Chondrocyte (in vitro differentiated cells): Measurements from ENCODE around the gene IPO5. TPM values are rescaled to one million over a fixed set of nuclear protein-coding genes. Genes with fewer than 3 reads are reported as not detected.
A peak's percentile ranks its signal among the peaks of the same experiment; 100 is the strongest.

Source experiments
- DNase-seq: peaks from one replicate; pipeline ENCODE4 v3.0.0; 2021; ENCODE audit warnings: mixed read lengths, low spot score
- H3K27ac Mint-ChIP-seq: one replicate; pipeline ENCODE4 v1.8.0; 2021; ENCODE audit warnings: mild to moderate bottlenecking, moderate library complexity, mixed read lengths; ENCODE audit not compliant: unreplicated experiment
- H3K27me3 Mint-ChIP-seq: 2 replicates; pipeline ENCODE4 v1.8.0; 2021; ENCODE audit warnings: low read depth, mixed read lengths
- H3K36me3 Mint-ChIP-seq: 2 replicates; pipeline ENCODE4 v1.8.0; 2021; ENCODE audit warnings: low read depth, mixed read lengths
- H3K4me1 Mint-ChIP-seq: 2 replicates; pipeline ENCODE4 v1.8.0; 2021; ENCODE audit warnings: low read depth, mild to moderate bottlenecking, mixed read lengths
- H3K4me3 Mint-ChIP-seq: one replicate; pipeline ENCODE4 v1.8.0; 2021; ENCODE audit warnings: mild to moderate bottlenecking, moderate library complexity, mixed read lengths; ENCODE audit not compliant: unreplicated experiment
- H3K9me3 Mint-ChIP-seq: 2 replicates; pipeline ENCODE4 v1.8.0; 2021; ENCODE audit warnings: low read depth, mixed read lengths
- long read RNA-seq: library from polyadenylated mRNA; stranded (forward); transcript quantifications from one replicate; pipeline ENCODE4 v2.0.0, GENCODE V29; 2021
- total RNA-seq: library from RNA; stranded (reverse); gene quantifications from 3 replicates; pipeline ENCODE4 v1.2.1, GENCODE V29; 2021
- TF ChIP-seq, protein P1 (sequence below): fragments of 200-600 bp; sonication (generic); IDR thresholded peaks from 2 replicates; pipeline ENCODE4 v1.5.0; 2021; ENCODE audit warnings: antibody characterized with exemption, mild to moderate bottlenecking, moderate library complexity

Gene IPO5
- total RNA-seq: 115 to 130 TPM (median 119 TPM) in 3 replicates
- long read RNA-seq, transcript IPO5-222 (26 exons, 3,419 nt): major isoform, 163 of 183 reads
- long read RNA-seq, partial matches to known transcripts: 9 of 183 reads
- long read RNA-seq, other reads (novel, unspliced or antisense): 10 of 183 reads

GRCh38 chr13:97953376-97953970 lies at the start of gene IPO5:
Gene IPO5, plus strand, starts transcription at chr13:97953675. Its CDS starts 23,022 bp downstream, at chr13:97976697.
- Mint-ChIP-seq H3K4me3 (no peak within 1 kb of the TSS), H3K4me1 (peaks cover 3% of the 10 kb centered on the region), H3K27ac (no peak within 1 kb of the TSS), H3K27me3 (no peaks in the 10 kb centered on the region), H3K9me3 (peaks cover 2% of the 10 kb centered on the region), H3K36me3 (peaks cover 2% of the 10 kb centered on the region)
- TF ChIP-seq, protein P1, sequence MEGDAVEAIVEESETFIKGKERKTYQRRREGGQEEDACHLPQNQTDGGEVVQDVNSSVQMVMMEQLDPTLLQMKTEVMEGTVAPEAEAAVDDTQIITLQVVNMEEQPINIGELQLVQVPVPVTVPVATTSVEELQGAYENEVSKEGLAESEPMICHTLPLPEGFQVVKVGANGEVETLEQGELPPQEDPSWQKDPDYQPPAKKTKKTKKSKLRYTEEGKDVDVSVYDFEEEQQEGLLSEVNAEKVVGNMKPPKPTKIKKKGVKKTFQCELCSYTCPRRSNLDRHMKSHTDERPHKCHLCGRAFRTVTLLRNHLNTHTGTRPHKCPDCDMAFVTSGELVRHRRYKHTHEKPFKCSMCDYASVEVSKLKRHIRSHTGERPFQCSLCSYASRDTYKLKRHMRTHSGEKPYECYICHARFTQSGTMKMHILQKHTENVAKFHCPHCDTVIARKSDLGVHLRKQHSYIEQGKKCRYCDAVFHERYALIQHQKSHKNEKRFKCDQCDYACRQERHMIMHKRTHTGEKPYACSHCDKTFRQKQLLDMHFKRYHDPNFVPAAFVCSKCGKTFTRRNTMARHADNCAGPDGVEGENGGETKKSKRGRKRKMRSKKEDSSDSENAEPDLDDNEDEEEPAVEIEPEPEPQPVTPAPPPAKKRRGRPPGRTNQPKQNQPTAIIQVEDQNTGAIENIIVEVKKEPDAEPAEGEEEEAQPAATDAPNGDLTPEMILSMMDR: no peak
- DNase-seq: no peak

DNA sequence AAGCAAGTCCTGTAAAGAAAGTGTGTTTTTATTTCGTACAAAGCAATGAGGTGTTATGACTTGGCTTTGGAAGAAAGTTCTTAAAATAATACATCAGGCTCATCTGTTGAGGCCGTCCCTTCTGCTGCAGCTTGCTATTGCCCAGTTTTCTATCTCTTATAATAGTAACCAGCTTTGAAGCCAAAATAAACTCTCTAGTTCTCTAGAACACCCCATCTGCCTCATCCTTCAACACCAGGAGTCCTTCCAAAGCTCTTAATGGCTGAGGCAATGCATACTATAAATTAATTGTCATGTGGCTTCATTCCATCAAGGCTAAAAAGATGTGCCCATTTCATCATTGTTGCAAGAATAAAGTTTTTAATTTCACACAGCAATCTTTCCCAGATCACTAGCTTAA lies 49.4 kb upstream of the IPO5 start:
- Mint-ChIP-seq H3K27me3 (no peaks in the 10 kb centered on the region), H3K27ac (no peak overlapping the region), H3K4me1 (peaks cover 4% of the 10 kb centered on the region), H3K9me3 (peaks cover 4% of the 10 kb centered on the region), H3K36me3 (no peaks in the 10 kb centered on the region), H3K4me3 (no peak overlapping the region)
- no peak for DNase-seq
- TF ChIP-seq, protein P1: no peak

DNA sequence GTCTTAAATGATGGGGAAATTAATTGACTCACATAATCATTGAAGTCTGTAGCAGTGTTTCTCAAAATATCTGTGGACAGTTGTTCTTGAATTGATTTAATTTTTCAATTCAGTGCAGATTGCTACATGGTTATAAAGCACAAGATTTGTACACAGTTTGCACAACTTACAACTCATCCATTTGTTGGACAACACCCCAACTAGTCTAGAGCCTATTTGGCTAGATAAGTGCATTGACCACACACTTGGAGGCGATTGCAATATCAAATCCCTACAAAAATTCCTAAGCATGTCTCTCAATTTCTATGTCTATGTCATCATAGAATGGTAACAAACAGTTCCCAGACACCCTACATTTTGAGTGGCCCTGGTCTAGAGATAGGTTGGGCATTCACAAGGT lies 48.0 kb upstream of the IPO5 start:
- Mint-ChIP-seq H3K27me3 (no peaks in the 10 kb centered on the region), H3K4me1 (peaks cover 4% of the 10 kb centered on the region), H3K27ac (no peak overlapping the region), H3K9me3 (peaks cover 4% of the 10 kb centered on the region), H3K4me3 (no peak overlapping the region), H3K36me3 (no peaks in the 10 kb centered on the region)
- TF ChIP-seq, protein P1: no peak
- no peak for DNase-seq

DNA sequence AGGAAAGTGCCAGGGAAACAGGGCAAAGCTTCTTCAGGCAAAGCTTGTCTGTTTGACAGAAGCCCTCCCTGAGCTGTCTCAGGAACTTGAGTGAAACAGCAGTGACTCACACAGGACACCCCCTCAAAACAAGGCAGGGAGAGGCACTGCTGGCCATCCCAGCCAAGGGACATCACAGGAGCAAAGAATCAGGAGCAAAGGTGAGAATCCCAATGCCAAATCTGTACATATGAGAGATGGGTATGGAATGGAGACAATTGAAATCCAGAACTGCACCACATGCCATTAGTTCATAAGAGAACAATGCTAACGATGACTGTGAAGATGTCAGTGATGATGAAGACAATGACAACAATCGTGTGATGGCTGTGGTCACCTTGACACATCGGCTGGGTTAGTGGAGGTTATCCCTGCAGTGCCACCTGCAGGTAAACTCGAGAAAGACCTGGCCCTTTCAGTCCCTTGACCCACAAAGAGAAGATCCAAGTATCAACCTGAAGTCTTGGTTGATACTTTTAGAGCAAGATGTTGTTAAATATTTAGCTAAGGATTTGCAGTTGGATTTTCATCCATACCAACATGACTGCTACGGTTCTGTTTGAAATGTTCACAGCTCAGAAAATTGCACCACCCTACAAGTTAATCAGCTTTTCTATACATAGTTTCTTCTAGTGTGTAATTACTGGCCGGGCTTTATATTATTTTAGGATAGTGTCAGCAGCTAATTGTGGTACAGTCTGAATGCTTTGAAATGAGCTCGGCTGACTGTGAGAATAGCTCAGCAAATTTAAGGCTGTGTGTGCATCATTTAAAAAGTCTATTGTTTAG lies 42.0 kb upstream of the IPO5 start:
- peaks cover 3% of the 10 kb centered on the region for H3K36me3 Mint-ChIP-seq
- DNase-seq: no peak

GRCh38 chr13:97912139-97912535 lies 41.3 kb upstream of the IPO5 start:
- Mint-ChIP-seq H3K9me3 (peaks cover 26% of the 10 kb centered on the region), H3K36me3 (peaks cover 3% of the 10 kb centered on the region), H3K4me3 (no peak overlapping the region), H3K4me1 (peaks cover 4% of the 10 kb centered on the region), H3K27ac (no peak overlapping the region), H3K27me3 (no peaks in the 10 kb centered on the region)
- DNase-seq: no peak
- TF ChIP-seq, protein P1: no peak

More for the DNA sequence above, 42.0 kb upstream of the IPO5 start:
- Mint-ChIP-seq H3K27ac (no peak overlapping the region), H3K27me3 (no peaks in the 10 kb centered on the region), H3K4me3 (no peak overlapping the region), H3K9me3 (peaks cover 25% of the 10 kb centered on the region), H3K4me1 (peaks cover 4% of the 10 kb centered on the region)
- TF ChIP-seq, protein P1: peak; percentile 65
